GM21367 (cell line): ENCODE data around the gene RRAD.

Experiments used
- ATAC-seq: cut with Tn5 transposase; IDR thresholded peaks from one replicate; pipeline ENCODE4 v1.9.1; 2021; ENCODE audit not compliant: unreplicated experiment

Gene RRAD

DNA sequence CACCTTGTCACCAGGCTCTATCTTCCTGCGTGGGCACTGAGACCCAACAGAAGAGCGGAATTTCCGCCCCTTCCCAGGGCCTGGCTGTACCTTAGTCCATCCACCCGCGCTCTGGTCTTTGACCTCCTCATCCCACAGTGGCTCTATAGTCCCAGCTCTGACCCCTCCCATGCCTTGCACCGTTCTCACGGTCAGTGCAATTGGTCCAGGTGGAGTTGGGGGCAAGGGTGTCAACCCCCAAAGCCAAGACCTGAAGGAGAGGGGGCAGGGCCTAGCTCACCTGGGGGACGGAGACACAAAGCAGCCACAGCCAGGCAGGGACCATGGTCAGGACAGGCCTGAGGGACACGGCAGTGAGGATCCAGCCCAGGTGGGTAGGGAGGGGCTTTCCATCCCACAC, 7.6 kb downstream of the RRAD start:
- no peak for ATAC-seq

DNA sequence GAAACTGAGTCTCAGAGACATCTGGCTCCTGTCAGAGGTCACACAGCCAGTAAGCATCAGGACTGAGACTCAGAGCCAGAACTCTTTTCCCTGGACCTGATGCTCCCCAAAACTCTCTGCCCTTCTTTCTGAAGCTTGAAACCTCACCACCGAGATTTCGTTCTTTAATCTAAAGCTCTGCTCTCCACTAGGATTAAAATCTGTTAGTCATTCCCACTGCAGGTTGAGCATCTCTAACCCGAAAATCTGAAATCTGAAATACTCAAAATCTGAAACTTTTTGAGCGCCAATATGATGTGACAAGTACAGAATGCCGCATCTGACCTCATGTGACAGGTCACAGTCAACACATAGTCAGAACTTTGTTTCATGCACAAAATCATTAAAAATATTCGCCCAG, 8.8 kb downstream of the RRAD start:
- ATAC-seq: no peak

DNA sequence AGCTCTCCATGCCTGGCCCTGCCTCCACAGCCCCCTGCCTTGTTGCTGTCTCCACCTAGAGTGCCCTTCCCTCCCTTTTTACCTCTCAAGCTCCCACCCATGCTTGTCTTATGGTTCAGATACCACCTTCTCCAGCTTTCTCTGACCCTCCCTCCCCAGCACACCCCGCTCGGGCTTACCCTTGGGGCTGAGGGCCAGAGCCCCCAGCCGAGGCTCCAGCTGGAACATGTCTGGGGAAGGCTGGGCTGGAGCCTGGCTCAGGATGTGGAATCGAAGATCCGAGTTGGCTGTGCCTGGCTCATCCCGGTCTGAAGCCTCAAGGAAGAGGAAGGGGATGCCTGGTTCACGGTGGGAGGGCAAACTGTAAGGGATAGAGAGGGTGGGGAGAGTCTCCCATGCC, 10.3 kb downstream of the RRAD start:
- ATAC-seq: no peak

DNA sequence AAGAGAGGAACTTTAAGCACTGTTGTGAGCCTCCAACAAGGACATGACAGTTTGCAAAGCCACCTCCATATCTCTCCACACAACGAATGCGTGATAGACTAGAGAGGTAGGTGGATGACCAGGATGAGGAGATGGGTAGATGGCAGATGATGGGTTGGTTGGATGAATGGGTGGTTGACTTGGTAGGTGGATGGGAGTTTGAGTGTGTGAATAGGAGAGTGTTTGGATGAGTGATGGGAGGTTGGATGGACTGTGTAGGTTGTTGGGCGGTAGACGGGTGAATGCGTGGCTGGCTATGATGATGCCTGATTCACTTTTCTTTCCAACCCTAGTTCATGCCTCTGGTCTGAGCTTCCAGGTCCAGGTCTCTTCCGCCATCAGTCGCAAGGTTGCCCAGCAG, 10.8 kb downstream of the RRAD start:
- ATAC-seq: no peak

DNA sequence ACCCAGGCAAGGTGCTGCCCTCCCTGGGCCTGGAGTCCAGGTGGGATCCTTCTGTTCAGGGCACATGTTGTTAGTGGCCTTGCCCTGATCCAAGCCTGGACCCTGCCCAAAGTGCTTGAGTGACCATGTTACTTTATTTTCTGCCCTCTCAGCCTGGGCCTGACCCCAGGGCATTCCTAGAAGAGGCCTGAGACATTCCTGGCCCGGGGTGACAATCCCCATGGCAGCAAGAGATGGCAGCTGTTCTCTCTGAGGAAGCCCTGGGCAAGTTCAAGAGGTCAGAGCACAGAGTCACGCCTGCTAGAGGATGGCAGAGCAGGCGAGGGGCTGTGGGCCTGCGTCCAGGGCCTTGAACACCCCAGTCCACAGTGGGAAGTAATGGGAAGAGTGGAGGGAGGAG, 11.6 kb downstream of the RRAD start:
- ATAC-seq: no peak

DNA sequence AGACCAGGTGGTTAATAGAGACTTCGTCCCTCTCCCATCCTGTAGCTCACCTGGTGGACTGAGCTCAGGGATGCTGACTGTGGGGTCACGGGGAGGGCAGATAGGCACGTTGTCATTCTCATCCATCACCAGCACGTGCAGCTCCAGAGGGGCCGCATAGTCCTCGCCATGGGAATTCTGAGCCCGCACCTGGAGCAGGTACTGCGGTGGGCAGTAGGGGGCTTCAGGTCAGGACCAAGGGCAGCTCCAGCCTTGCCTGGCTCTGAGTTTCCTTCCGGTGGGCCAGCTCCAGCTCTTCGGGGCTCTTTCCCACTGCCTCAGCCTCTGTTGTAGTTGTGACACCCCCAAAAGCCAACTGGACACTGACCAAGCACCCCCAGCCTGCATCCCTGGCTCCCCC, 12.3 kb downstream of the RRAD start:
- ATAC-seq: no peak

DNA sequence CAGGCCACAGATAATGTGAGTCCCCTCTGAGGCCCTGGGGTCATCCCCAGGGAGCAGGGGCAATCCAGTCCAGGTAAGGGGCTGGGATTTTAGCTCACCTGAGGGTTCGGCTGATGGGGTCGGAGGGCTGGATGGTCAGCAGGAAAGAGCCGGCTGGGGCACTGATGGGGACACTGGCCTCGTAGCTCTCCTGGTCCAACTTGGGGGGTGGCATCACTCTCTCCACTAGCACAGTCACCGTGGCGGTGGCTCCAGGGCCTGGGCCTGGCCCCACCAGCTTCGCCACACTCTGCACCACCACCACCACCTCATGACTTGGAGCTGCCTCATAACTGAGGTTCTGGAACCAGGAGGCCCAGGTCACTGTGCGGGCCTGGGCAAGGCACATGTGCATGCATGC, 13.5 kb downstream of the RRAD start:
- ATAC-seq: no peak

DNA sequence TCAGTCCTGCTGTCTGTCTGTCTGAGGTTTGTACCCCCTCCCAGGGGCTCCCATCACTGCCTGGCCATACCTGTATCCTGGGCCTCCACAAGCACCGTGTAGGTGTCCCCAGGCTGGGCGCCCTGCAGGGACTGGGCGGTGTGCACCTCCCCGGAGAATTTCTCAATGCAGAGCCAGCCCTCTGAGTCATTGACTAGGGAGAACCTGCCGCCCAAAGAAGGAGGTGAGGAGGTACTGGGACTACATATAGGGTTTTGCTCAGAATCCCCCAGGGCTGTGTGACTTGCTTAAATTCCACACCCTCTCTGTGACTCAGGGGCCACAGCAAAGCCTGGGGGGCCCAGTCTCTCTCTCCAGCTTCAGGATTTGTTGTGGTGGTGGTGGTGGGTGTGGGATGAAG, 14.2 kb downstream of the RRAD start:
- ATAC-seq: no peak

DNA sequence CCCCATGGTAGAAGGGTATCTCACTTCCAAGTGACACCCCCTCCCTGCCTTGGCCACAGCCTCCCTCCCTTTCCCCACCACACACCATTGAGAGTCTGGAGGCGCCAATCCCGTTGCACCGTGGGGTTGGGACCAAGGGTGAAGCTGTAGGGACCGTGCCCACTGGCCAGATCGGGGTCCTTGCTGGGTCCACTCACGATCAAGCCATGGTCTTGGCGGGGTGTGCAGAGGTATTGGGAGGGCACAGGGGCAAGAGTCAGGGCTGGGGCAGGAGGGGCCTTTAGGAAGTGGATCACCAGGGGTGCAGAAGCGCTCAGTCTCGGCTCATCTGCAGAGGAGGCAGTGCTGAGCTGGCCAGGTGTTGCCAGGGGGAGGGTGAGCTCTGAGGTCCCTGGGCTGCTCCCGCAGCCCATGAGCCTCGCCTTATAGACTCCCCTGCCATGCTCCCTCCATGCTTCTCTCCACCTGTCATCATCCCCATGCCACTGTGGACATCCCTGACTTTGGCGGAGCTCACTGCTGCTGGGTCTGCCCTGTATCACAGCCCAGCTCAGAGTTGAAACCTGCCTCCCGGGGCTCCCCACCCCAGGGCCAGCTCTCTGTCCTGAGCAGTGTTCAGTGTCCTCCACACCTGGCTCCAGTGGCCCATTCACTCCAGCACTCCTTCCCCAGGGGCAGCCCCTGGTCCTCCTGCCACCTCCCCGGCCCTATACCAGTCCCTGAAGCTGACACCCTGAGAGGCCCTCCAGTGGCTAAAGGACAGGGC, 15.0 kb downstream of the RRAD start:
- ATAC-seq: no peak

DNA sequence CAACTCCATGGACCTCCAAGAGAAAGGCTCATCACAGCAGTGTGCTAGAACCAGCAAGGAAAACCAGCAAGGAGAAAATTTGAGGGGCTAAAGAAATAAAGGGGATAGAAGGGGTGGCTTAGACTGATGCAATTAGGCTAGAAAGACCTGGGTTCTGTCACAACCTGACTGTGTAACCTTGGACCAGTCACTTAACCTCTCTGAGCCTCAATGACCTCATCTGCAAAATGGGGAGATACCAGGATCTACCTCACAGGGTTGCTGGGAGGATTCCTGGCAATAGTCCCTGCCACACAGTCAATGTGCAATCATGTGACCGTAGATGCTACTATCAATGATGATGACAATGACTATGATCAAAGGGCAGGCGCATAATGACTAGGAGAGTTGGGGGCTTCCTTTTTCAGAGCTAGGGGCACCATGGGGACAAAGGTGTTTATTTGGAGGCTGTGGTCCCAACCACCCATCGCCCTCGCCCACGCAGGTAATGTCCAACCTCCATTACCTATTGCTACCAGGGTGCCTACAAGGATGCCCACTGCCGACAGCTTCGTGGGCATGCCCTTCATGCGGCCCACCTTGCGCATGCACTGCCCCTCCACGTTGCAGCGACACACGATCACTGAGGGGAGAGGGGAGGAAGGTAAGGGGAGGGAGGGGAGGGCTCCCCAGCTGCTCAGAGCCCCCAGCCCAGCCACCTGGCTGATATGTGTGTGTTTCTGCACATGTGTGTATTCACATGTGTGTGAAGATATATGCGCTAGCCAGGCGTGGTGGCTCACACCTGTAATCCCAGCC, 16.4 kb downstream of the RRAD start:
- no peak for ATAC-seq

DNA sequence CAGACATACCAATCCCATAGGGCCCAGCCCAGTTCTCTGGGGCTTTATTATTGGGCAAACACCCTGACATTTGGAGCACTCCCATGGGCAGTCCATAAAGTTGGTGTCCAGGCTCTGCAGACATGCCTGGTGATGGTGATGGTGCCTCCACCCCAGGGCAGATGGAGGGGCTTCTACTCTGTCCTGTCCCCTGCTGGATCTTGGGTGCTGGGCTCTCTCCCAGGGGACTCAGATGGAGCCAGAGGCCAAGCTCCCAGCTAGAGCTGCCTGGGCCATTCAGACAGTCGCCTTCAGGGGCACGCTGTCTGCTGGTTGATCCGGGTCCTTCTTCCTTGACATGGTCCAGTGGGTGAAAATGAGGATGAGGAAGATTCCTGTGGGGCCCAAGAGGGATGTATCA, 17.2 kb downstream of the RRAD start:
- ATAC-seq: no peak

DNA sequence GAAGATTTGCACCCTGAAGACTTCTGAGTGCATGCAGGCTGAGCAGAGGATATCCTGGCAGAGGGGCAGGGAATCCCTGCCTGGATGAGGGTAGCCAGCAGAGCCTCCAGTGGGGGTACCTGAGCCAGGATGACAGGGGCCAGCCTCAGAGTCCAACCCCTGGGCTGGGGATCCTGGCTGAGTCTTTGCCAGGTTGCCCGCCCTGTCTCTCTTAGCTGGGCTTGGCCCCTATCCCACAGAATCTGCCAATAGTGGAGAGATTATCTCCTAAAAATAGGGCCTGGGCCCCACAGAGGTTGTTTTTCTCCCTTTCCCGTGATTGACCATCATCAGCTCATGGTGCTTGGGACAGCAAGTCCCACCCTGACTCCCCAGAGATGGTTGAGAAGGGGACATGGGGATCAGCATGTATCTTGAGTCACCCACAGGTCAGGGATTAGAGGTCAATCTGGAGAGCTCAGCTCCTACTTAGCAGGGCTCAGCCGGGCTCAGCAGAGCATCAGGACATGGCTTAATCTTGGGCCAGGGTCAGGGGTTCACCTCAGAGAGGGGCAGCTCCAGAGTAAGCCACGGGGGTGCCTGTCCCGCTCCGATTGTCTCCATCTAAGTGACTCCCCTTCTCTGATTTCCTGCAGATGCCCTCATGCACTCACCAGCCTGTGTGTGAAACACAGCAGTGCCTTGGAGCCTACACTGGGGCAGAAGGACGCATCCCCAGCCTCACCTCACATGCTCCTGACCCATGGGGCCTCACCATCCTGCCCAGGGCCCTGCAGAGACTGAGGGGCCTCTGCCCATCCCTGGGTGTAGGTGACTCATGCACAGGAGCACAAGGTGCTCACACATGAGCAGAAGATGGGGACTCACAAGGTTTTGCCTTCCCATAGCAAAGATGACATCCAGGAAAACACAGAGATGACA, 18.2 kb downstream of the RRAD start:
- no peak for ATAC-seq

DNA sequence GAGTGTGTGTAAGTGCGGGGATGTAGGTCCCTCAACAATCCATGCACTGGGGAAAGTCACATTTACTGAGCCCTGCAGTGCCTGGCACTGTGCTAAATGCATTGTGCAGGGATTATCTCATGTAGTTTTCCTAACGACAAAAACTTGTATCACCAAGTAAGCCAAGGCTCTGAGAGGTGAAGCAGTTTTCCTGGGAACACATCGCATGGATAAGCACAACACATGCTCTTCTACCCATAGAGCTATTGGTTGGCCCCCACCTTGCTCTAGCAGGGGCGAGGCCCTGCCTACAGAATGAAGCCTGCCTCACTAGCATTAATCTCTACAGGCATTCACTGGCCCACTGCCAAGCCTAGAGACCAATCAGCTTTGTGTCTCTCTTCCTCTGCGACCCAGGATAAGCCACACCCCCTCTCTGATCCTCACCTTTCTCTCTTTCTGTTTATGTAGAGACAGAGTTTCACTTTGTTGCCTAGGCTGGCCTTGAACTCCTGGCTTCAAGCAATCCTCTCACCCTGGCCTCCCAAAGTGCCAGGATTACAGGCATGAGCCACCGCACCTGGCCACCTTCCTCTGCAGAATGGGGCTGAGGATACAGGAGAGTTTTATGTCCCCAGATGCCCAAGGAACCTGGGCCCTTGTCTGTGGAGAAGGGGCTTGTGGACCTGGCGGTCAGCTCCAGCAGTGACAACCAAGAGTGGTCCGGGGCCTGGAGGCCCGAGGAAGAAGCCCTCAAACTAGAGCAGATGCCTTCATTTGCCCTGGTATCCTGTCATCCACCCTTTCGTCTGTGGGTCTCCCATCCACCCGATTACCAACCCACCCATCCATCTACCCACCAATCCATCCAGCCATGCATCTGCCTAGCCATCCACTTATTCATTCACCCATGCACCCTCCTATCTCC, 19.4 kb downstream of the RRAD start:
- no peak for ATAC-seq

DNA sequence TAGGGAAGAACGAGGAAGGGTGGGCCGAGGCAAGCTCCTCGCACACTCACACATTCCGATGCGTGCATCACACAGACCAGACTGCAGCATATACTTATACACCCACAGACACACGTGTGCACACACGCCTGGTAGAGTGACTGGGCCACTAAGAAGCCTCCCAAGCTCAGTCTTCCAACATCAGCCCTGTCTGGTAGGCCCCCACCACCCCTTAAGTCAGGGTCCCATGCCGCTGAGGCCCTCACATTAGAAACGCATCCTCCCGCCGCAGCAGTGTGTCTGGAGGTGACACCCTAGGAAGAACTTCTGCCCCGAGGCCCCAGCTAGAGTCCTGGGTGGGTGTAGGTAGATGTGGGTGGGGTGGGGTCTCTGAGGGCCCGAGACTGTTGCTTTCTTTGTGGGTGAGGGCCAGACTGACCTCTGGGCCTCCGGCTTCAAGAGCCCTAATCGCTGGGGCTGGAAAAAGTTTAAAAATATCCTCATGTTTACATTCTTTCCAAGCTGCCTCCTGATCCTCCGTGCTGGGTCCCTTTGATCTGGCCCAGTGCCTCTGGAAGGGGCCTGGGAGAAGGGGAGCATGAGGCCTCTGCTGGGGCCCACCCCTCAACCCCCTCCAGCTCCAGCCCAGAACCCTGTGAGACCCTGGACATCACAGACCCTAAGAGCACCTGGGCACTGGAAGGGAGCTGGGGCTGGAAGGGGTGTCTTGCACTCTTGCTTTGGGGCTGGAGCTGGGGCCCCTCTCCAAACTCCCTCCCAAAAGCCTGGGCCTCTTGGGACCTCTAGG, 20.3 kb downstream of the RRAD start:
- no peak for ATAC-seq

DNA sequence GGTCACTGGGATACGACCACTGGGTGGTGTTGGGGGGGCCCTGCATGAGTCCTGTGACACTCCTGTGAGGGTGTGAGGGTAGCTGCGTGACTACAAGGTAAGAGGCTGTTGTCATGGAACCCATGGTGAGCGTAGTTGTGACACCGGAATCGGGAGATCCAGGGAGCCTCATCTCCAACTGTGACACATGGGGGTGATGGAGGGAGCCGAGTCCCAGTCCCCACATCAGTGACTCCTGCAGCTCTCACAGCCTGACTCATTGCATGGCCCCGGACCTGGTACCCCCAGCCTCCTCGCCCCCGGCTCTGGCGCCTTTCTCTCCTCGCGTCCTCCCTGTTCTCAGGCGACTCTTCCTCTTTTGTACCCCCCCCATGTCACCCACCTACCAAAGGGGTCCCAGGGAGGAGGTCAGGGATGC, 20.9 kb downstream of the RRAD start:
- ATAC-seq: no peak

DNA sequence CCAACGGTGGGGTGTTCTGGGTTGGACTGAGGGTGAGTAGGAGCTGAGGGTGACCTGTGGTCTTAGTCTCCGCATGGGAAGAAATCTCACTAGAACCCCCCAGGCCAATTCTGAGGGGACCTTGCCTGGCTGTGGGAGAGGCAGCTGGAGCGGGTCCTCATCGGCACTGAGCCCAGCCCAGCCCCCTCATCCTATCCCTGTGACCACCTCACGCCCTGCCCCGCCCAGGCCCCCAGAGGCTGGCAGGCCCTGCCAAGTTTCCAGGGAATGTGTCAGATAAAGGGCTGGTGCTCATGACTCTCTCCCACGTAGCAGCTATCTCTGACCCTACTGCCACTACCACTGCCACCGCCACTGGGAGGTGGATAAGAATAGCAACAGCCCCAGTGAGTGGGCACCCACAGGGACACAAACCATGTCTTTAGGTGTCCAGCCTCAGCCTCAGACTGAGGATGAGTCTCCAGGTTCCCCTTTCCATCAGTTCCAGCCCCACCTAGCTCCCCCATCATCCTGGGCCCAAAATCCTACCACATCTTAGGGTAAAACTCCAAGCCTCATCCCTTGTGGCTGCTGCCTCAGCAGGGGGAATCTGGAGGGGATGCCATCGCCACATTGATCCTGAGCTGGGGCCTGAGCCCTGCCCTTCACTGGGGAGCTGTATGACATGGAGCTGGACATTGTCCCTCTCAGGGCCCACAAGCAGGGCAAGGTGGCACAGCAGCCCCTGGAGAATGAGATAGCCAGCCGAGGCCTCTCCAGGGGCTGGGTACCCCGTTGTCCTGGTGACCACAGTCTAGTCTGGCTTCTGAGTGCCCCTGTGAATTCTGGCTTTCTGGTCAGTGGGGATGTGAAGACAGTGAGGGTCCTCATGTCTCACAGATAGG, 21.5 kb downstream of the RRAD start:
- ATAC-seq: no peak

DNA sequence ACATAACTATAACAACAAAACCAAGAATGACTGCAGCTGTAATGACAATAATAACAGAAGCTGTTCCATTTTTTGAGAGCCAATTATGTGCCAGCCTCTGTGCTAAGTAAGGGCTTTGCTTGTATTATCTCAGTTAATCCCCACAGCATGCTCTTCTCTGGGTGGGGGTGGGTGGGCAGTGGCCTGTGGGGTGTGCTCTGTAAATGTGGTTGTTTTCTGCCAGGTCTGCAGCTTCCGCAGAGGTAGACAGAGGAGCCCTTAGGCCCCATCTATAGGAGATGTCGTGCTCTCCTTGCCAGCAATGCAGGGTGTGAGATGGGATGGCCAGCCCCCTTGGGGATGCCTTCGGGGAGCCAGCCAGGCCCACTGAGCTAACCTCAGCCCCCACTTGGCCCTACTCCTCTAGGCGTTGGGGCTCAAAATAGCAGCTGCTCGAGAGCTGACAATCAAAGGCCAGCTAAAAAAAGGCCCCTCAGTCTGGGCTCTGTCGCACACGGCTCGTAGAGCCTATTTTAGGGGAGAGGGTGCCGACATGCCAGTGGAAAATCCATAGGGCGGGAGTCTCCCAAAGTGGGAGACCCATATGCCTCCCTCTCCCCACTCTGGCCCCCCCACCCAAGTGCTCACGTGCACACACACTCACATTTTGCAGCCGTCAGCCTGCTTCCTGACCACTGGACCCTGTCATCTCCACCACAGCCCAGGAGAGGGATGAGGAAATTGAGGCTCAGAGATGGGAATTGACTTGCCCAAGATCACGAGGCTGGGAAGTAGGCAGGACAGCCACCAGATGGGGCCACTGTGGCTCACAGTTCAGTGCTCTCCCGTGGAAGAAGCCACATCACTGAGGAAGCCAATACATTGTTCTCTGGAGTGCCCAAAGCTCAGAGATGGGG, 22.4 kb downstream of the RRAD start:
- no peak for ATAC-seq

DNA sequence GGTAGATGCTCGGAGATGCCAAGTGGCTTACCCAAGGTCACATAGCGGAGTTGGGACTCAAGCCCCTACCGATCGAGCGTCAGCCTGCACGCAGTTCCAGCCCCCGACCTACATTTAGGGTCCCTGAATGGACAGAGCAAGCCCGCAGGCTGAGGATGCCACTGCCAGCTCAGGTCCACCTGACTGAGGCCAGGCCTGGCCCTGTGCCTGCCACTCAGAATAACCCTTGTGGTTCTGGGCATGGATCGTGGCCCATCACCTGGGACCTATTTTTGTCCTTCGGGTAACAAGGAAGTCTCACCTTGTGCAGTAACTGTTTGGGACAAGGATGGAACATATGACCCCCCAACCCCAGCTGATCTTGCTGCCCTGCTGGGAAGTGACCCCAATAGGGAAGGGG, 23.7 kb downstream of the RRAD start:
- no peak for ATAC-seq
